ENCODE results near the gene STAT2.

- TF ChIP-seq POLR2A (IDR thresholded peaks at IDR 0.05; ENCODE audit: low read length) (no peak), GATA1 (IDR thresholded peaks at IDR 0.05; ENCODE audit: low read depth, low read length) (no peak)
Measured at GRCh38 chr12:56341616-56342015, 18.3 kb downstream of the STAT2 start.

All from erythroblast (primary cell).